DOHH2 (cell line): ENCODE data around the gene CEMIP.

Experiments
- CTCF ChIP-seq: fragments of 200-600 bp; sonication (generic); IDR thresholded peaks from one replicate; pipeline ENCODE4 v1.5.1; 2014; ENCODE audit warnings: antibody characterized with exemption, mild to moderate bottlenecking, low read depth, low read length; ENCODE audit not compliant: poor library complexity, severe bottlenecking
- EZH2phosphoT487 ChIP-seq: fragments of 200-600 bp; sonication (generic); IDR thresholded peaks from 2 replicates; pipeline ENCODE4 v1.6.1; 2017; ENCODE audit warnings: borderline replicate concordance, mild to moderate bottlenecking, antibody characterized with exemption, low read length, moderate library complexity, mixed read lengths

- TF ChIP-seq CTCF (no peak), EZH2phosphoT487 (no peak)
Measured at GRCh38 chr15:80796407-80796806, 17.2 kb downstream of the CEMIP start.
